Tongue (tissue), 2 donors: ENCODE measurements around the gene PRKG1. TPM values are rescaled to one million over a fixed set of nuclear protein-coding genes. Genes with fewer than 3 reads are reported as not detected.

Experiments
- DNase-seq: peaks from one replicate; pipeline ENCODE4 v3.0.0-alpha.2; 2015
- total RNA-seq: library from RNA; depleted of rRNA; stranded (reverse); fragments of >200 nt; gene quantifications from one replicate; pipeline ENCODE4 v1.2.3, GENCODE V29; 2014

PRKG1 gene
- total RNA-seq, 1 donor from 2014 or later, result 96.8 TPM

DNA sequence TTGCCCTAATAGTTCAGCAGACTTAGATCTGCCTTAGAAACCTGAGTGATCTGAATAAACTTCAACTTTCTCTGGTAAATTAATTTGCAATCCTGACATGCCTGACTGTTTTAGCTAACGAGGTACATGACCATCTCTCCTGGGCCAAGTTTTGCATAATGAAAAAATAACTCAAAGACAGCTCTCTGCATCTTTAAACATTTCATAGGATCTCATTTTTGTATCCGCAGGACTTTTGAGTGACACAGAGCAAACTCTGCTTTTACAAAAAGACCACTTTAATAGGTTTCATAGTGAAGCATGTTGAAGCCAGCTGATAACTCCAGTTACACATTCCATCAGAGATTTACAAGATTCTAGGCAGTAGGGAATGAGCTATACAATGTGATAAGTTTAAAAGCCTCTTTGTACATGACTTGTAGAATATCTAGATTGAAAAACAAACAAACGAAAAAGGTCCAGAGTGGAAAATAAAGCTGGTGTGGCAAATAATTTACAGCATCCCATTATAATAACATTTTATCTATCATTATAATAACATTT, 2.1 kb downstream of the PRKG1 start:
- DNase-seq, result no peak

DNA sequence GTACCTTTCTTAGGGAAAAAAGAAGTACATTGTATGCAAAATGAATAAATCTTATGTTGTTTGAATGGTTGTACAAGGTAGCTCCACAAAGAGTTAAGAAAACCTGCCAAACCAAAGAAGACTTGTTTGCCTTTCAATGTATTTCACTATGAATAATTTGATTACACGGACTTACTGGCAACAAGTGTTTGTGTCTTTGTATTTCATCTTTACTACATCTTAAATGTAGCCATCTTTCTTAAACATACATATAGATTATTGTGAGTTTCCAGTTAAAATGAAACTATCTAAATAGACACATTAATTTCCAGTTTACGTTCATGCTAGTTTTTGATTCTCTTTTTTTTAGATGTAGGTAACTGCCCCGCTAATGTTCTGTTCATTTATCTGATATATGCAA, 2.8 kb downstream of the PRKG1 start:
- DNase-seq, result peak; percentile 32

DNA sequence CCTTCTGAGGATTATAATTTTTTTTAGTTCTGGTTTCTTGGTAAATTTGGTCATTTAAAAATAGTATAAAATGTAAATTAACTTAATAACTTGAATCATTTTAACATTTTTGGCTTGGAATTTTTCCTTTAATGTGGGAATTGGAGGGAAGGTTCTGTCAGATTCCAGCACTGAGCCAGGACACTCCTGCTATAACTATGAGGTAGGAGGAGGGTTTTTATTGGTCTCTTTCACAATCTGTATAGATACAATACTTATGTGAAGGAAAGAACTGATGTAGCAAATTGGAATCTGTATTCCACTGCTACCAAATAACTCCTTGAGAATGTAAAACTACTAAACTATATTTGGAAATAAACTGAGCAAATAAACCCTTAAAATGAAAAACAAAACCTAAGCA, 3.2 kb downstream of the PRKG1 start:
- peak; percentile 35 for DNase-seq

DNA sequence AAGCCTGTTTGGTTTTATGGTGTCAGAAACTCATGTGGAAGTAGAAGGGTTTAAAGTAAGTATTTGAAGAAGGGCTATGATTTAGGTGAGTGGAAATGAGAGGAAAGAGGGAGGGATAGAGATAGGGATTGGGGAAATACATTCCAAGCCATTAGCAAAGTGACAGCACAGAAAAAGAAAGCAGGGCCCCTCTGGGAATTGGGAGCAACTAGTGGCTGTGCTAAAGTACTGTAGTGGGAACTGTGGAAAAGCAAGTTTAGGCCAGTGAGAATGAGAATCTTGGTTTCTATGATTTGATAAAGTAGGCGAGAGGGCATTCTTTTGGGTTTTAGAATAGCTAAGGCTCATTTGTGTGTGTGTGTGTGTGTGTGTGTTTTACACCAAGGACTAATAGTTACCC, 5.0 kb downstream of the PRKG1 start:
- DNase-seq, result no peak

DNA sequence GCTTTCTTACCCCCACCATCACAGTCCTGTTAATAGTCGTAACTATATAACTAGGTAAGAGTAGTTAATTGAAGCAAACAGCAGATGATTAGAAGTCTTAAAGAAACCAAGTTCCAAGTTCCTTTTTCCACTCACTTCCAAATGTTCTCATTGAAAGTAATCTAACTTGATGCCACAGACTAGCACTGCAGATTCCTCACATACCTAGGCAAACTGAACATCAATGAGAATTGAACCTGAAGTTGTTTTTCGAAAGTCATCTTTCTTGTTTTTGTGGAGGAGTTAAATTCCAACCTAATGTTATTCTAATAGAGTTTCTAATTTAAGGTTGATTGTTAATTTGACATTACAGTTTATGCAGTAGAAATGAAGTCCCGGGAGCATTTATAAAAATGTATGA, 5.5 kb downstream of the PRKG1 start:
- no peak for DNase-seq

DNA sequence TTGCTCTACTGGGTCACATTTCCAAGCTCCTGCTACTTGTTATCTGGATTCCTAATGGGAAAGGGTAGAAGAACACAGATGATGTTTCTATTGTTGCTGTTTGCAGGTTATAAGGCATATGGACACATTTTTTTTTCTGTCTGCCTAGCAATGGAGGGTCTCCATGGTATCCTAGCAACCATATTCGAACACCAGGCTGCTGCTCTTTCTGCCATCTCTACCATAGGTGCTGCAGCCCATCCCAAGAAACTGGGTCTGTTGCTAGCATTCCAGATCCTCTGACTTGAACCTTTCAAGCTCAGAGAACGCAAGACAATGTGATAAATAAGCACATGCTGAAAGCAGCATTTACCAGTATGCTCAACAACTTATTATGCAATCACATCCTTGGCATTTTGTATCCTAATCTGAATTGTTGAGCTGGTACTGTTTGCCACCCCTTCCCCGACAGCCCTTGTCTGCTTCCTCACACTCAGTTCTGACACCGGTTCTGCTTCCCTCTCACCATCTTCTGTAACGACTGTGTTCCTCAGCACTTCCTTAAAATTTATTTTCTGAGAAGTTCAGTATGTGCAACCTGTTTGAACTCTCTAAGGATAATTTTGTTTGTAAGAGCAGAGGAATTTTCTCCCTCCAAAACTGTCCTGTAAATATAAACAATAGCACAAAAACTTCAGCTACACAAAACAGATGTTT, 6.2 kb downstream of the PRKG1 start:
- no peak for DNase-seq

DNA sequence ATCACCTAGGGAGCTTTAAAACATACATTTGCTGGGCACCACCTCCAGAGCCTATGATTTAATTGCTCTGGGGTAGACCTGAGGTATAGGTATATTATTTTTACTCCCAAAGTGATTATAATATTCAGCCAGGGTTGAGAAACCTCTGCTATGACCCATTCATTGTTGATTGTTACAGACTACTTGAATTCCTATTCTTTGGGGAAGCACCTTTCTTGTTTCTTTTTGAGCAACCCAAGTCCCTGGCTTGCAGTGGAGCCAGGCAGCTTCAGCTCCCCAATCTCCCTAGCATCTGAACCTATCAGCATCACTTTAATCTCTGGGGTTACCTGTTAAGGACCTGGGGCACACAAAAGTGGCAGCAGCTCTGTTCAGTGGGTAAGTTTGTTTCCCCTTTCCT, 8.6 kb downstream of the PRKG1 start:
- DNase-seq, result no peak

DNA sequence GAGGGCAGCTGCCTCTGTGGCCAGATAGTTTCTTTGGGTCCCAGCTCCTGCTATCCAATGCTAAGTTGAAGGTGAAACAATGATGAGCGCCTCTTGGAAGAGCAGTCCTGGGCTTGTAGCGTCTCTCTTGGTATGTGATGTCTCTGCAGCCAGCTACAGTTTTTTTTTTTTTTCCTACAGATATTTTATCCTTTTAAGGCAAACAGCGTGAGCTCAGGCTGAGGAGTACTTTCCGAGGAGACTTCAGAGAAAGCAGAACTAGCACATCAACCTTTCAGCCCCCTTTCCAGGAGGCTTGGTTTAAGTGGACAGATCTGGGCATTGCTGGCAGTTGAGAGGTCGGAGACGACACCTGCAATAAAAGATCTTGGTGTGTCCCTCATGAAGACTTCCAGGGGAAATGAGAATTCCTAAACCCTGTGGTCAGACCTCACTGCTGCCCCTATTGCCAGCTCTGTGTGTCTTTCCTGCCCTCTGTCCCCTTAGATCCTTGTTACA, 9.1 kb downstream of the PRKG1 start:
- DNase-seq, result no peak

DNA sequence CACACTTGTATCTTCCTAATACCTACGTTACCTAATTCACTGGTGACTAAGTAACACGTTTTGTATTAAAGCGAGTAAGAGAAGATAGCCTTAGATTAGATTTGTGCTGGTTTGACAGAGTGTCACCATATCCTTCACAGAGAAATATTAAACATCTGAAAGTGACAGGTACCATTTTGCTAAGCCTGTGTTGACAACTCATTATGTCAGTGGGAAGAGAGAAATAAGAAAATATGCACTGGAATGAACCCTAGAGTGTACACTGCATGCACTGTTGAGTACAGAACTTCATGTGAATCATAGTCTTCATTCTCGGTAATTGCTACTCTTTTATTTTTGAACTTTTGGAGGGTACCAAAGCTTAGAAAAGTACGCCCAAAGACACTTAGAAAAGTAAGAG, 10.9 kb downstream of the PRKG1 start:
- DNase-seq, result no peak

DNA sequence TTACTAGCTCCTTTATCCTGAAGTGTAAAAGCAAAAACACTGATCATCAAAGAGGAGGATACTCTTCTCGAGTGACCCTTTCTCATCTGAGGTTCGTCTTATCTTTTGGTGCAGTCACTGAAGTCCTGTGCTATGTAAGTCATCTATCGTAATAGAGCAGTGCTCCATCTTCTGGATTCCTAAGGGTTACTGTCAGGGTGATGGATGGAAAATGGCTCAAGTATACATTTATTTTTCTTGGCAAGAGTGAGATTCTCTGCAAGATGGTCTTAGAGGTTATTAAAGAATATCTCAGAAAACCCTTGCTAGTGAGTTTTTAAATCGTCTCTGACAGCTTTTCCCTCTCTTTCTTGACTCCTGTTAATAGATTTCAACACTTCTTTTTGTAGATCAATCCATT, 12.4 kb downstream of the PRKG1 start:
- DNase-seq, result no peak

DNA sequence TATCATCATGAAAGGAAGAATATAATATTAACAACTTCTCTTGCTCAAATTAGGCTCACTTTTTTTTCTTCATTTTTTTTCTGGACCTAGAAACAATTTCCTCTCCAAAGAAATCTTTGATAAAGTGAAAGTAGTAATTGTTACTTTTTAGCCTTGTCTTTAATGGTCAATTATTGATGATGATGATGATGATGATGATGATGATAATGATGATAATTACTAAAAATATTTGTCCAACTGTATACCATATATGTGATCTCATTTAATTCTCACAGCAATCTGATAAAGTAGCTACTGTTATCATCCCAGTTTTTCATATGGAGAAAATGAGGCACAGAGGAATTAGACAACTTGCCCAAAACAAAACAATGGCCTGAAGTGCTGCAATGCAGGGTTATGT, 12.8 kb downstream of the PRKG1 start:
- DNase-seq, result no peak

DNA sequence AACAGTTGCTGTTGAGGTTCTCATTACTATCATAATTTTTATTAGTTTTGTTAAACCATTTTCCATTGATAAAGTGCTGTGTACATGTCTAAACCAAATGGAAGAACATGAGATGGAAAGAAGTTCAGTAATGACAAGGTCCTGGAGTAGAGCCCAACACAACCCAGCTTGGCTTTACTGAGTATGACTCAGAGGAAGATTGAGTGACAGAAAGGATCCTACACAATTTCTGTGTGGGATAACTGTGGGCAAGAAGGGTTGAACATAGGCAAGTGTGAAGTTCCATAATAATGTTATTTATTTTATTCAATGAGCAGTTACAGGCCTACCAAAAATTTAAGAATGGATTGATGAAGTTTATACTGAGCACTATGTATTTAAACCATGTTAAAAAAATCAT, 15.9 kb downstream of the PRKG1 start:
- no peak for DNase-seq

DNA sequence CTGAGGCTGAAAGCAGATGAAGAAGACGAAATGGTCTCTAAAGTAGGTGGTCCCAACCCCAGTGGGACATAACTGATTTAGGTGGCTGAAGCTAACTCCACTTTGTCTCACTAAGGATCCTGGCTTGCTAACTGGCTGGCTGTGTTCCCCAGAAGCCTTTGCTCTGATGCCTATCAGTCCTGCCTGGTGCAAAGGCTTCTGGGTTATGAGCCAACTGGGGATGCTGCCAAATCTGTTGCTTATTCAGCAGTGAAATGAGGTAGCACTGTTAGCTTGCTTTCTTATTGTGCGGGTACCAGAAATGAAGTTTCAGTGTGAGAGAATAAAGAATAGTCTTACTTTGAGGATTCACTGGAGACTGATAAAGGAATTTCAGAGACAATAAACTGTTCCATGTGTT, 18.1 kb downstream of the PRKG1 start:
- DNase-seq, result peak; percentile 43

DNA sequence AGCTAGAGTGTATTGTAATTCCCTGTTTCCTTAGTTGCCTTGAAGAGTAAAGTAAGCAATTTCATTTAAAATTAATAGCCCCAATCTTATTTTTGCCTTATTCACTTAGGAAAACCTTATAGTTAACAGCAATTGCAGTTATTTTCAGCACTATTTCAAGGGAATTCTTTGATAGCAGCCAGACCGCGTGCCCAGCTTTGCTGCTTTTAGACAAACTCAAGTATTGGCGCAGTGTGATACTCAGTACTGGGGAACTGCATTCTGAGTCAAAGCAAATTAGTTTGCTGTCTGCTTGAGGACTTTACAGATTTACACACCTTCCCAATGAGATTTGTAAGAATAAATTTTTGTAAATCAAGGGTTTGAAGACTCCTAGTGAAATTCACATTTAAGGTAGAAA, 21.2 kb downstream of the PRKG1 start:
- DNase-seq, result no peak

DNA sequence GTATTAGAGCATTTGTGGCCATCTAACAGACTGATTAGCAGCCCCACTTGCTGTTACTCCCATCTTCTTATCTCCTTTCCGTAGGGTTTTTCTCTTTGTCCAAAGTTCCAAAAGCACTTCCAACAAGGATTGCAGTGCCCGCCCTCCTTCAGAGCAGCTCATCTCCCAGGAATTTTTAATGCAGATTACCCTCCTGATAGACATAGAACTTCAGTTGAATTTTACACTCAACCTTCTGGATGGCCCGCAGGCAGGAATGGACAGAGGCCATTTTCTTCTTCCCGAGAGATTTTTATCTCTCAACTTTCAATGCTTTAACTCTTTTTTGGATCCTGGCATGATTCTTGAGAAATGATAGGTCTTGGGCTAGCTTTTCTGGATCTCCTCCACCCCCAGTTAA, 23.3 kb downstream of the PRKG1 start:
- no peak for DNase-seq

DNA sequence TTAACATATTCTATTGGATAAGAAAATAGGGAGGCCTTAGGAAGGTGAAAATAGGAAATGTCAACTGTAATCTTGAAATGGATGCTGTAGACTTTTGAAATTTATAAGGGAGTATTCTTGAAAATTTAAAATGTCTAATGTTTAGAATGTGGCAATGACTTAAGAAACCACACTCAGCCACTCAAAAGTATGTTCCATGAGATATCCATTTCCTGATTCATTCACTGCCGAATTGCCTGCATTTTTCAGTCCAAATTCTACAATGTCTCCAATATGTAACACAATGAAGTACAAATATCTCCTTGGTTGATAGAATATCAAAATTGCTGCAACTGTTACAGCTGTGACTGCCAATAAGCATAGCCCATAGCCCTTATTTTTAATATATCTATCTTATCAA, 25.9 kb downstream of the PRKG1 start:
- DNase-seq, result no peak

DNA sequence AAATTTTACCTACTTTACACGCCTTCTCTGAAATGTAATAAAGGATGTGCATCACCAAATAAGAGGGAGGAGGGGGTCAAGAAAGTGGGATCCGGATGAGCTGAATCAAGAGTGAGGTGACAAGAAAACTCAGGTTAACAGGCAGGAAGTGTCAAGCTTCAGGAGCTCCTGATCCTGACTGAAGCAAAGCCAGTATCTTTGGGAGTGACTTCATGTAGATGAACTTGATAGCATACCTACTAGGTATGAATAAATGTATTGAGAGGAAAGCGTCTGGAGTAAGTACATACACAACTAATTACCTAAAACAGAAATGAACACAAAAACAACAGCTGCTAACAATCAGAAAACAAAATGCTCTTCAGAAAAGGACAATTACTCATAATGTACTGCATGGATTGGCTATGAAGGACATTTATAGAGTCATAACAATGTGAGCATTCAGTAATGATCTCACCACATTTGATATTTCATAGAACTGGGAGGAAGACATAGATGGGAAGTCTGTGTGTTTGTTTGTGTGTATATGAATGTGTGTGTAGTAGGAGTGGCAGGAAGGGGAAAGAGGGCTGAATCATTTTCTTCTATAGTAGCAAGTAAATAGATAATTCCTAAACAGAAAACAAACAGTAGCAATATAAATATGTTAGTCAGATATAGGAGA, 29.4 kb downstream of the PRKG1 start:
- no peak for DNase-seq

DNA sequence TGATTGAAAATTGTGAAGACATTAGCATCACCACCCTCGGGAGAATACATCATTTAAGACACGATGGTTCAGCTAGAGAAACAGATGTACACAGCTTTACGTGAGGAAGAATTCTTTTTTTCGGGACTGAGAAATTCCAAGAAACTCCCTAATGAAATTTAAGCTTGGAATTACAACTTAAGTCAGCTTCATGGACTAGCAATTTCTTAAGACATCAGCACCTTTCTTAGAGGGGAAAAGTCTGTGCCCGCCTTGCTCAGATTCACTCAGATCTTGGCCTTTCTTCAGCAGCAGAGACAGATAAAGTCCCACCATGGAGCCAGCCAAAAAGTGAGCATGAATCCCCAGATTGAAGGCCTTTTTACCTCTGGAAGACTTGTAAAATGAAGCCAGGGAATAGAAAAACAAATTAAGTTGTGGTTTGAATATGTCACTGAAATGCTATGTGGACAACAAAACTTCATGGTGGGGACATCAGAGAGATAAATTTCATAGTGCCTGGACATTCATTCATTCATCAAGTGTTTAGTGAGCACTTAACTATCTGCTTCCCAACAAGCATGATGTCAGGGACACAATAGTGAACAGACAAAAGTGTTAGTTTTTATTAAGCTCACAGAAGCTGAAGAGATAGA, 32.1 kb downstream of the PRKG1 start:
- no peak for DNase-seq

DNA sequence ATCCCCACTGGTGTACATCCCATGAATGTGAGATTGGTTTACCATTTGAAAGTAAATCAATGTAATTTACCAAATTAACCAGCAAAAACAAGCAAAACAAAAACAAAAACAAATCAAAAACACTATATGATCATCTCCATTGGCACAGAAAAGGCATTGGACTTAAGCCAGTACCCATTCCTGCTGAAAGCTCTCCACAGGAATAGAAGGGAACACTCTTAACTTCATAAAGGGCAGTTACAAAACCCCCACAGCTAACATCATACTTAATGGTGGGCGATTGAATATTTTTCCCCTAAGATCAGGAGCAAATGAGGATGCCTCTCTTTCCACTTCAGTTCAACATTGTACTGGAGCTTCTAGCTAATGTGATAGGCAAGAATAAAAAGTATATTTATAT, 34.1 kb downstream of the PRKG1 start:
- no peak for DNase-seq

DNA sequence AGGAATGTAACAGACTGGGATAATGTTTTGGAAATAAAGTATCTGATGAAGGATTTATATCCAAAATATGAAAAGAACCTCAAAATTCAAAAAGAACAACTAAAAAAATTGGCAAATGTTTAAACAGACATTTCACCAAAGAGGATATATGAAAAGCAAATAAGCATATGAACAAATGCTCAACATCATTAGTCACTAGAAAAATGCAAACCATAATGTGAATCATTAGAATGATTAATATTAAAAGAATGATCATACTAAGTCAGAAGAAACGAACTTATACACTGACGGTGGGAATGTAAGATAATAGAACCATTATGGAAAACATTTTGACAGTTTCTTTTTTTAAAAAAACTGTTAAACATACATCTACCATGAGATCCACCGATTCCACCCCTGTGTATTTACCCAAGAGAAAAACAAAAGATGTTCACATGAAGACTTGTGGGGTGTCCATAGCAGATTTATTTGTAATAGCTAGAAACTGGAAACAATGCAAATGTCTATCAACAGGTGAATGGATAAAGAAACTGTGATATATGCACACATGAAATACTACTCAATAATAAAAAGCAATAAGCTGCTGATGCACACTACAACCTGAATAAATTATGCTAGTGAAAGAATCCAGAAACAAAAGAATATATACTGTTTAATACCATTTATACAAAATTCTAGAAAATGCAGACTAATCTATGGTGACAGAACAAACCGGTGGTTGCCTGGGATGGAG, 35.7 kb downstream of the PRKG1 start:
- DNase-seq, result no peak

DNA sequence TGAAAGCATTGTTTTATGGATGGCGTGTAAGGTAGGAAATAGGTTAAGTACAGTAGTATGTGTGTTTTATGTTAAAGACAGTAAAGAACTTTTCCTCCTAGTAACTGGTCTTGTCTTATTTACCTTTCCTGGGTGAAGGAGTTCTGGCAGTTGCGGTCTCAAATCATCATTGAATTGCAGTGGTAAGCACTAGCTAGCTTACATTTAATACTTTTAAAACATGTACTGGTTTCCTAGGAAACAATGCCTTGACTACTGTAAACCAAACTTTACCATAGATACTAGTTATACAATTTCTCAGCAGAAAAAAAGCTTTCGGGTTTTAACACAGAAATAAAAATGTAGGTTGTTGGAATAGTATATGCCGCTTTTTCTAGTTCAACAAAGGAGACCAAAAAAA, 37.7 kb downstream of the PRKG1 start:
- peak; percentile 29 for DNase-seq

DNA sequence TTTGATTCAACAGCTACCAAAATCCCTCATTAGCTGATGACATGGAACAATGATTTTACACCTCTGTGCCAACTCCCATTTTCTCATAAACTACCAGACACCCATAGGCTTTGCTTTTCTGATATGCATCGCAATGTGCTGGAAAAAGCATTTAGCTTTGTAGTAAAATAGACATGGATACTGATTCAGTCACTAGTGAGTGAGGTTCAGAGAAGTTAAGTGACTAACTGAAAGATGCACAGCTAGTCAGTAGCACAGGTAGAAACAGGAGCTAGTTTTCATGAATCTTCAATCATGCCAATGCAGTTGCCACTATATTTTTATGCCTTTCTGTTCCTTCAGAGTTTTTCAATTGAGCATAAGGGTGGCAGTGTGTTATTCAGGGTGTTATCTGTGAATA, 38.7 kb downstream of the PRKG1 start:
- no peak for DNase-seq
